LoVo (cell line): ENCODE data around the gene ZSWIM5.
A peak's percentile ranks its signal among the peaks of the same experiment; 100 is the strongest.
"Not testable (repeated sequence)": the region's sequence is repeated elsewhere in the genome, so short reads cannot be mapped to it uniquely, and the experiment has no call there.

Experiments
- DNase-seq: peaks from one replicate; pipeline ENCODE4 v3.0.0-alpha.2; 2016; ENCODE audit warnings: low spot score

ZSWIM5 gene

DNA sequence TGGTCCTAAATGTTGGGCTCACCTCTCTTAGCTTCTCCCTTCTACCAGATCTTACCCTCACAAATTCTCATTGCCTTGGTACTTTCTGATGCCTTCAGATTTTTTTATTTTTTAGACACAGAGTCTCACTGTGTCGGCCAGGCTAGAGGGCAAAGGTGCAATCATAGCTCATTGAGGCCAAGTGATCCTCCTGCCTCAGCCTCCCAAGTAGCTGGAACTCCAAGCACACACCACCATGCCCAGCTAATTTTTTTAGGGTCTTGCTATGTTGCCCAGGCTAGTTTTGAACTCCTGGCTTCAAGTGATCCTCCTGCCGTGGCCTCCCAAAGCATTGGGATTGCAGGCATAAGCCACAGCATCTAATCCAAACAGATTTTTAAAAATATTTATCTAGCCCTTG is 69.4 kb downstream of the ZSWIM5 start:
- no peak for DNase-seq

DNA sequence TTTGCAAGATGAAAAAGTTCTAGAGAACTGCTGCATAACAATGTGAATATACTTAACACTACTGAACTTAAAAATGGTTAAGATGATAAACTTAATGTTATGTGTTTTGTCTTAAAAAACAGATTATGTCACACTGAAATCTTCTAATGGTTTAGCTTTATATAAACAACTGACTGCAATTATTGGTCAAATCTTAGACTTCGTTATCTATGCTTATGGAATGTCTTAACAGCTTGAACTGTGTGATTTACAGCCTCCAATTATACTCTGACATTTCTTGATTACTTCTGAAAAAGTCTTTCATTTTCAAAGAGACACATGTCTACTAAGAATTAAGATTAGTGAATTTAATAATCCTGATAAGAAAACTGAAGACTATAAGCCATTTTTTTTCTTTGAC is 71.1 kb downstream of the ZSWIM5 start:
- DNase-seq, result no peak

DNA sequence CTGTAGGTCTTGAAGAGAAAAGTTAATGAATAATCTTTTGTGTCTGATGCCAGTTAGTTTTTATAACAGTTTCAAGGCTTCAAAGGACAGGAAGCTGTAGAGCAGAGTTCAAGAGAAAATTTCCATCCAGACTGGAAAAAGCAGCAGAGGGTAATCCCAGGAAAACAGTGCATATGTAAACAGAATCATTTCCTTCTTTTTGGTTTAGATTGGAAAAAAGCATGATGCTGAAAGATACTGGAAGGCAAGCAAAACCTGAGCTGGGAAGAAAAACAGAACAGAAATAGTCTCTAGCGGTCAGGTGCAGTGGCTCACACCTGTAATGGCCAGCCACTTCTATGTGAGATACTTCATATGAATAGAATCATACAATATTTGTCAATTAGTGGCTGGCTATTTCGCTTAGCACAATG is 71.9 kb downstream of the ZSWIM5 start:
- peak; percentile 69 for DNase-seq

DNA sequence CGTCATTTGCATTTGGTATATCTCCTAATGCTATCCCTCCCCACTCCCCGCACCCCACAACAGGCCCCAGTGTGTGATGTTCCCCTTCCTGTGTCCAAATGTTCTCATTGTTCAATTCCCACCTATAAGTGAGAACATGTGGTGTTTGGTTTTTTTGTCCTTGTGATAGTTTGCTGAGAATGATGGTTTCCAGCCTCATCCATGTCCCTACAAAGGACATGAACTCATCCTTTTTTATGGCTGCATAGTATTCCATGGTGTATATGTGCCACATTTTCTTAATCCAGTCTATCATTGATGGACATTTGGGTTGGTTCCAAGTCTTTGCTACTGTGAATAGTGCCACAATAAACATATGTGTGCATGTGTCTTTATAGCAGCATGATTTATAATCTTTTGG is 73.7 kb downstream of the ZSWIM5 start:
- not testable (repeated sequence) for DNase-seq

DNA sequence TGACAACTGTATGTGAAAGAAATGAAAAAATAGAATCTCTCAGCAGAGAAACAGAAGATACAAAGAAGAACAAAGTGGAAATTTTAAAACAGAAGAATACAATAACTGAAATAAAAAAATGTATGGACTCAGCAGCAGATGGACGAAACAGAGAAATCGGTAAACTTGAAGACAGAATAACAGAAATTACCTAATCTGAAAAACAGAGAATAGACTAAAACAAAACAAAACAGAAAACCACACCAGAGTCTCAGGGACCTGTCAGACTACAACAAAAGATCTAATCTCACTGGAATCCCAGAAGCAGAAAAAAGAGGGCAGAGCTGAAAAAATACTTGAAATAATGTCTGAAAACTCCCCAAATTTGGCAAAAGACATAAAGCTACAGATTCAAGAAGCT is 83.0 kb downstream of the ZSWIM5 start:
- DNase-seq, result no peak

DNA sequence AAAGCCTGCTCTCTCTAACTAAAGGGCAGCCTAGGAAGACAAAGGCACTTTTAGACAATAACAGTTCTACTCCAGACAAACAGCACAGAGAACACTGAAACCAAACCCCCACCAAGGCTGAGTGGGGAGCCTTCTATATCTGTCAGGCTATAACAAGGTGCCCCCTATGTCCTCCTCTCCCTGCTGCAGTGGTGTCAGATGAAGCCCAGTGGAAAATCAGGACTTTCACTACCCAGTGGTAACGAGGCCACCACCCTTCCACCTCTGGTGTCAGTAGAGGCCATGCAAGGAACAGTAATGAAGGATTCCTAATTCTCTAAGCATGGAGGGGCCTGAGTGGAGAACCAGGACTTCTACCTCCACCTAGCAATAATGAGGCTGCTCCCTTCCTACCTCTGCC is 83.7 kb downstream of the ZSWIM5 start:
- DNase-seq, result no peak

DNA sequence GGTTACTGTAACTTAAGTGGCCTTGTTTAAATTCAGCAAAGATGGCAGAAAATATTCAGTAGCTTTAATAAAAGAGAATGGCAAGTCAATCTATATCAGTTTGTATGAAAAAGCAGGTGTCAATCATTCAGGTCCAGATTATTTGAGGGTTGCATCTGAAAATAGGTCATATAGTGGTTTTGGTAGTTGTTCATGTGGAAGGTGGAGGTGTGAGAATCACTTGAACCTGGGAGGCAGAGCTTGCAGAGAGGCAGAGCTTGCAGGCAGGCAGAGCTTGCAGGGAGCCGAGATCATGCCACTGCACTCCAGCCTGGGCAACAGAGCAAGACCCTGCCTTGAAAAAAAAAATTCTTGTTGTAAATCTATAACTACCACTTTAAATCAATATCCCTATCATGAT is 88.6 kb downstream of the ZSWIM5 start:
- no peak for DNase-seq

DNA sequence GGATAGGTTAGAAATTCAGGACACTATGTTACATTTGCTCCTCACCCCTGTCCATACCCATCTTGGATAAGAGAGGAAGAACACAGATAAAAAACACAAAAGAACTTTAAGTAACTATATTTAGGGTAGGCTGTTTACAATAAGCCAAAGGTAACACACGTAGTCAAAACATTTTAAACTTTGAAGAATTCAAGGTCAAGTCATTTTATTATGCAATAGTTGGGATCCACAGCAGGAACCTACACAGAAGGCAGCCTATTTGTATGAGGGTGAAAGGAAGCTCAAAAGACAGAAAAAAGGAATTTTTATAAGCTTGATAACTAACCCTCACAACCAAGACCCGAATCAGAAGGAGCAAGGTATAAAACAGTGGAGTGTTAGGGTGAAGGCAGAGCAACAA is 89.6 kb downstream of the ZSWIM5 start:
- no peak for DNase-seq

DNA sequence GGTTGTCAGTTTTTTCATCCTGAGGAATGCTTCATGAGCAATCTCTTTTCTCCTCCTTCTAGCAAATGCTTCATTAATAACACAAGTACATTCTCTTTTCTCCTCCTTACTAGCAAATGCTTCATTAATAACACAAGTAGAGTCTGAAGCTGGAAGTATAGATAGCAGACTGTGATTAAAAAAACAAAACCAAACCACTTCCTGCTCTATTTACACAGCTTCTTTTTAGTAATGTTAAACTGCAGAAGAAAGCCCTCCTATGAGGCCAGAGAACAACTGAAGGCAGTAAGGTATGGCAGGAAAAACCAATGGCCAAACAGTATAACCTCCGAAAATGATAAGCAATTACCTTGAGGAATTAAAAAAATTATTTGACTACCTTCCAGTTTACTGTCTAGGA is 90.1 kb downstream of the ZSWIM5 start:
- DNase-seq, result no peak

DNA sequence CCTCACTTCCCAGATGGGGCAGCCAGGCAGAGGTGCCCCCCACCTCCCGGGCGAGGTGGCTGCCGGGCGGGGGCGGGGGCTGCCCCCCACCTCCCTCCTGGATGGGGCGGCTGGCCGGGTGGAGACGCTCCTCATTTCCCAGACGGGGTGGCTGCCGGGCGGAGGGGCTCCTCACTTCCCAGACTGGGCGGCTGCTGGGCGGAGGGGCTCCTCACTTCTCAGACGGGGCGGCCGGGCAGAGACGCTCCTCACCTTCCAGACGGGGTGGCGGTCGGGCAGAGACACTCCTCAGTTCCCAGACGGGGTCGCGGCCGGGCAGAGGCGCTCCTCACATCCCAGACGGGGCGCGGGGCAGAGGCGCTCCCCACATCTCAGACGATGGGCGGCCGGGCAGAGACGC is 91.2 kb downstream of the ZSWIM5 start:
- not testable (repeated sequence) for DNase-seq

DNA sequence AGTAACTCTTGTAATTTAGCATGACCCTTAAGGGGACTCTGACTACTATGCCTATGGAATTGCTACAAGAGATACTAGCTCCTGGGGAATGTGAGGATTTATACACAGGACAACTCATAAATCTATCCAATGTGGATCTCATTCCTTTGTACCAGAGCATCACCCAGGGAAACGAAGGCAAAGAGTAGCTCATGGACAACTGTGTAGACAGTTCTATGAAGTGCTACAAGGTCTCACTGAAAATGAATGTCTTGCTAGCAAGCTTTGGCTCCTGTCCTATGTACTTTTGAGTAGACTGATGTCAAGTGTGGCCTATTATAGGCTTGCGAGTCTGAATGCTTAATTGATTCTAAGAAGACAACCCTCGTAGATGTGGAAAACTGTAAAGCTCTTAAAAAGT is 93.7 kb downstream of the ZSWIM5 start:
- DNase-seq, result no peak

DNA sequence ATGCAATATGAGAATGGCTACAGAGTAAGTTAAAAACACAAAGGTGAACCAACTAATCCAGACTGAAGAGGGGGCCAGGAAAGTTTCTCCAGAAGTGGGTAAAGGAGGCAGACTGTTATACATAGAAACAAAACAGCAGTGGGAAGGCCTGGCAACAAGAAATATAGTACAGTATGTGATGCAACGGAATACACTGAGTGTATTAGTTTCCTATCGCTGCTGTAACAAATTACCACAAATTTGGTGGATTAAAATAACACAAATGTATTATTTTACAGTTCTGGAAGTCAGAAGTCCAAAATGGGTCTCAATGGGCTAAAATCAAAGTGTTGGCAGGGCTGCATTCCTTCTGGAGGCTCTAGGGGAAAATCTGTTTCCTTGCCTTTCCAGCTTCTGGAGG is 95.2 kb downstream of the ZSWIM5 start:
- DNase-seq, result no peak

DNA sequence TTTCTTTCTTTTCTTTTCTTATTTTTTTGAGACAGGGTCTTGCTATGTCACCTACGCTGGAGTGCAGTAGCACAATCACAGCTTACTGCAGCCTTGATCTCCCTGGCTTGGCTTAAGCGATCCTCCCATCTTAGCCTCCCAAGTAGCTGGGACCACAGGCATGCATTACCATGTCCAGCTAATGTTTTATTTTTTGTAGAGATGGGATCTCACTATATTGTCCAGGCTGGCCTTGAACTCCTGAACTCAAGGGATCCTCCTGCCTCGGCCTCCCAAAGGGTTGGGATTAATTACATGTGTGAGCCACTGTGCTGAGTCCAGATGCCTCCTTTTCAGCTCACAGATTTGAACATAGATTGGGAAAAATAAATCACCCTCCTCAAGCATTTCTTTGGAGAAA is 98.6 kb downstream of the ZSWIM5 start:
- no peak for DNase-seq

DNA sequence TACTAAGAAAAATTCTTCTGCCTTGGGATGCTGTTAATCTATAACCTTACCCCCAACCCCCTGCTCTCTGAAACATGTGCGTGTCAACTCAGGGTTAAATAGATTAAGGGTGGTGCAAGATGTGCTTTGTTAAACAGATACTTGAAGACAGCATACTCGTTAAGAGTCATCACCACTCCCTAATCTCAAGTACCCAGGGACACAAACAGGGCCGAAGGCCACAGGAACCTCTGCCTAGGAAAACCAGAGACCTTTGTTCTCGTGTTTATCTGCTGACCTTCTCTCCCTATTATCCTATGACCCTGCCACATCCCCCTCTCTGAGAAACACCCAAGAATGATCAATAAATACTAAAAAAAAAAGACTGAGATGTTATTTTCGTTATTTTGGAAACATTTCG is 99.5 kb downstream of the ZSWIM5 start:
- DNase-seq, result not testable (repeated sequence)

DNA sequence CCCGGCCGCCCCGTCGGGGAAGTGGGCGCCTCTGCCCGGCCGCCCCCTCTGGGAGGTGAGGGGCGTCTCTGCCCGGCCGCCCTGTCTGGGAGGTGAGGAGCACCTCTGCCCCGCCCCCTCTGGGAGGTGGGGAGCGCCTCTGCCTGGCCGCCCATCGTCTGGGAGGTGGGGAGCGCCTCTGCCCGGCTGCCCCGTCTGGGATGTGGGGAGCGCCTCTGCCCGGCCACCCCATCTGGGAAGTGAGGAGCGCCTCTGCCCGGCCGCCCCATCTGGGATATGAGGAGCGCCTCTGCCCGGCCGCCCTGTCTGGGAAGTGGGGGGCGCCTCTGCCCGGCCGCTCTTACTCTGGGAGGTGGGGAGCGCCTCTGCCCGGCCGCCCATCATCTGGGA is 100.3 kb downstream of the ZSWIM5 start:
- DNase-seq, result not testable (repeated sequence)

DNA sequence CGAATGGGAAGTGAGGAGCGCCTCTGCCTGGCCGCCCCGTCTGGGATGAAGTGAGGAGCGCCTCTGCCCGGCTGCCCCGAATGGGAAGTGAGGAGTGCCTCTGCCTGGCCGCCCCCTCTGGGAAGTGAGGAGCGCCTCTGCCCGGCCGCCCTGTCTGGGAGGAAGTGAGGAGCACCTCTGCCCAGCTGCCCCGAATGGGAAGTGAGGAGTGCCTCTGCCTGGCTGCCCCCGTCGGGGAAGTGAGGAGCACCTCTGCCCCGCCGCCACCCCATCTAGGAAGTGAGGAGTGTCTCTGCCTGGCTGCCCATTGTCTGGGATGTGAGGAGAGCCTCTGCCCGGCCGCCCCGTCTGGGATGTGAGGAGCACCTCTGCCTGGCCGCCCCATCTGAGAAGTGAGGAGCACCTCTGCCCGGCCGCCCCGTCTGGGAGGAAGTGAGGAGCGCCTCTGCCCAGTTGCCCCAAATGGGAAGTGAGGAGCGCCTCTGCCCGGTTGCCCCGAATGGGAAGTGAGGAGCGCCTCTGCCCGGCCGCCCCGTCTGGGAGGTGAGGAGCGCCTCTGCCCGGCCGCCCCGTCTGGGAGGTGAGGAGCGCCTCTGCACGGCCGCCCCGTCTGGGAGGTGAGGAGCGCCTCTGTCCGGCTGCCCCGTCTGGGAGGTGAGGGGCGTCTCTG is 100.8 kb downstream of the ZSWIM5 start:
- DNase-seq, result not testable (repeated sequence)

DNA sequence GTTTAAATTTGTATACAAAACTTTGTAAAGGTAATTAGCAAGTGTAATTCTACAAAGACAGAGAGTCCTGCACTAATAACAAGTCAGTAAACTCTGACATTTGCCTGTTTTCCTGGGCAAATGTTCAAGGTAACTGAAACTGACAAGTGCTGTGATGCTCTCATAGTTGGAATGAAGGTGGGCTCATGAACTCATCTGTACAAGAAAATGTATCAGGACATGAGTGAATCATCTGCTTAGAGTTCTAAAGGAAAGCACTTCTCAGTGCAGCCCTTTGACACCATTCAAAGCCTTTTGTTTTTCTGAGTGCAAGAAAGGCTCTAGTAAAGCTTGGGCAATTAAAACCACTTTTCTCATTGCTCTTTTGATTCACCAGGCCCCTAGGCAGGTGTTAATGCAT is 102.9 kb downstream of the ZSWIM5 start:
- no peak for DNase-seq

DNA sequence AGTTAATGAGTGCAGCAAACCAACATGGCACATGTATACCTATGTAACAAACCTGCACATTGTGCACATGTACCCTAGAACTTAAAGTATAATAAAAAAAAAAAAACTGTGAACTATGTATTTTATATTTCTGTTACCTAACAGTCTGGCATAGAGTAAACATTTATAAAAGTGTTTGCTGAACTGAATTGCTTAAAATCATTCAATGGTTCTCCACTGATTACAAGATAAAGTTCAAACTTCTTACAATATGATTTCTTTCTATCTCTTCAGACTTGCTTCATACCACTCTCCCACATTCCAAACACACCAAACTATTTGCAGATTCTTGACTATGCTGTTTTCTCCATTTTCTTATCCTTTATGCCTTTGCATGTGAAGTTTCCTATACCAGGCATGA is 104.5 kb downstream of the ZSWIM5 start:
- DNase-seq, result no peak

DNA sequence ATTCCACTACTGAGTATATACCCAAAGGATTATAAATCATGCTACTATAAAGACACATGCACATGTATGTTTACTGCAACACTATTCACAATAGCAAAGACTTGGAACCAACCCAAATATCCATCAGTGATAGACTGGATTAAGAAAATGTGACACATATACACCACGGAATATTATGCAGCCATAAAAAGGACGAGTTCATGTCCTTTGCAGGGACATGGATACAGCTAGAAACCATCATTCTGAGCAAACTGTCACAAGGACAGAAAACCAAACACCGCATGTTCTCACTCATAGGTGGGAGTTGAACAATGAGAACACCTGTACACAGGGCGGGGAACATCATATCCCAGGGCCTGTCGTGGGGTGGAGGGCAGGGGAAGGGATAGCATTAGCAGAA is 104.9 kb downstream of the ZSWIM5 start:
- not testable (repeated sequence) for DNase-seq

DNA sequence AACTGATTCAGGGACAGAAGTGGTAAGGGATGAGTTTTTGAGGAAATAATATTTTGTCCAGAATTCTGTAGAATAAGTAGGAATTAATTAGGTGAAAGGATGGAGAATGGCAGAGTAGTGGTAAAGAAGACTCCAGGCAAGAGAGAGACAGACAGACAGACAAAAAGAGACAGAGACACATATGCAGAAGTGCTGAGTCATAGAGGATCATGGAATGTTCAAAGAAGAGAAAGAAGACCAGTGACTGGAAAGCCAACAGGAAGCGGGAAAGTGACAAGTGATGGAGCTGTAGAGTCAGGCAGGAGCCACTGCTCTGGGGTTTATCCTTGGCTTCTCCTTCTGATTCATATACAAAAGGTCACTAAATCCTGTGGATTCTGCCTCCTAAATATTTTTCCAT is 108.5 kb downstream of the ZSWIM5 start:
- no peak for DNase-seq

DNA sequence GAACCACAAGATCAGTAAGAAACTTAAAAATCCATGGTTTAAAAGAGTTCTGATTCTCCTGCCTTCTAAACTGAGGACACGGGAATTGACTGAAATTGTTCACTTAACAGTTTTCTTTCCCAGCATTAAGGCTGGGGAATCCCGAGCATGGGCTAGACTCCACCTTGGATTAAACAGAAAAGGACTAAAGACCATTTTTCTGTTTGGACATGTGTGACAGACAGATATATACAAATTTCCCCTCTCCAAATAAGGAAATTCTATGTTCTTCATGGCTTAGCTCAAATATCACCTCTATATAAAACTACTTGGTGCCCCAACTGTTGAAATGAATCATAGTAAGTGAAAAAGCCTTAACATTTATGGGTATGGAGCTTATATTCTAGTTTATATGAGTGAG is 109.3 kb downstream of the ZSWIM5 start:
- DNase-seq, result no peak

DNA sequence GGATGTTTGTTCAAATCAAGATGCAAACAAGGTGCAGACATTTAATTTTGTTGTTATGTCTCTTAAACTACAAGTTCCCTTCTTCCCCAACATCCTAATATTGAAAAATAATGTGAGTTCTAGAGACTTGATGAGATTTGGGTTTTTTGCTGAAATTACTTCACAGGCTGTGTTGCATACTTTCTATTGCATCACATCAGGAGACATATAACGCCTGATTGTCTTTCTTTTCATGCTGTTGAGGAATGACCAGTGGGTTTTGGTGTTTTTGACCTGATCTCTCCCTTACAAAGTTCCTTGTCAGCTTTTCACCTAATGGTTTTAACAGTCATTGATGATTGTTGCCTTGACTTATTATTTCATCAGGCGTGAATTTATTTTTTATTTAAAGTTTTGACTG is 111.0 kb downstream of the ZSWIM5 start:
- DNase-seq, result no peak

DNA sequence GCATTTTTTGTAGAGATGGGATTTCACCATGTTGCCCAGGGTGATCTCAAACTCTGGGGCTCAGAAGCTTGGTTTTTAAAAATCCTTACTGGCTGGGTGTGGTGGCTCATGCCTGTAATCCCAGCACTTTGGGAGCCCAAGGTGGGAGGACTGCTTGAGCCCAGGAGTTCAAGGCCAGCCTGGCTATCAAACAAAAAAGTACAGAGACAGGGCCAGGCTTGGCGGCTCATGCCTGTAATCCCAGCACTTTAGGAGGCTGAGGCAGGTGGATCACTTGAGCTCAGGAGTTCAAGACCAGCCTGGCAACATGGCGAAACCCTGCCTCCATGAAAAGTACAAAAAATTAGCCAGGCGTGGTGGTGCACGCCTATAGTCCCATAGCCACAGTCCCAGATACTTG is 112.0 kb downstream of the ZSWIM5 start:
- DNase-seq, result not testable (repeated sequence)

DNA sequence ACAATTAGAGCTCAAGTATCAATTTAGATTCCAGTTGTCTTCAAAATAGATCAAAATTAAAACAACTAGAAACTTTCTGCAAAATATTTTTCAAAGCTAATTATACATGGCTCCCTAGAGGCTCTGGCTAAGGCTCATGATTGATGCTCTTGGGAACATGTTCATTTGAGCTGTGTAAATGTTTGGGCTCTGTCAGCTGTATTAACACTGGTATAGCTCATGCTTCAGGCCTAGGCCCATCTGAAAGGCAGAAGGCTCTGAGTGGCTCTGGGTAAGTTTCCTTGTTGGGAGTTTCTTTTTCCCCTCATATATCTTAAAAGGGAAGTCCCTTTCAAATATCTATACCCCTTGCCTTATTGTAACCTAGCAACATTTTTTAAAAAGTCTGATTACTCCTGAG is 113.1 kb downstream of the ZSWIM5 start:
- DNase-seq, result no peak

DNA sequence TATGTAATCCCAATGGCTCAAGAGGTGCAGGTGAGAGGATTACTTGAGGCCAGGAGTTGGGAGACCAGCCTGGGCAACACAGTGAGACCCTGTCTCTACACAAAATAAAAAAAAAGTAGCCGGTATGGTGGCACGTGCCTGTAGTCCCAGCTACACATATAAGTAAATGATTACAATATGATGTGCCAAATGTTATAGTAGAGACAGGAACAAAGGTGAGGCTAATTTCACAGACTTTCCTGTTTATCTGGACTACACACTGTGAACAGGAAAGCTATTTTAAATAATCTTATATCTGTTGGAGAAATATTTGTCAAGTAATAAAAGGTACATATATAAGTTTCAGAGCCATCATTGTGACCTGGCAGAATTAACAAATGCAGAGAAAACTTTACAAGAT is 116.7 kb downstream of the ZSWIM5 start:
- no peak for DNase-seq
